Mesenchymal stem cell (in vitro differentiated cells and primary cell): ENCODE measurements around the gene SLC3A2.

ENCODE experiments used
- DNase-seq: peaks from one replicate; pipeline ENCODE4 v3.0.0-alpha.2; 2013
- H2AFZ ChIP-seq: one replicate; pipeline ENCODE4 v1.6.1; 2013; ENCODE audit warnings: low read depth, mild to moderate bottlenecking, control low read depth, inconsistent platforms, low read length, moderate library complexity
- H2AK5ac ChIP-seq: 2 replicates; pipeline ENCODE4 v1.6.1; 2013; ENCODE audit warnings: low read length, moderate library complexity, mild to moderate bottlenecking, inconsistent platforms; ENCODE audit not compliant: severe bottlenecking
- H2BK120ac ChIP-seq: one replicate; pipeline ENCODE4 v1.6.1; 2013; ENCODE audit warnings: low read depth, mild to moderate bottlenecking, inconsistent platforms, low read length, moderate library complexity
- H2BK12ac ChIP-seq, 2 experiments: one replicate each; pipeline ENCODE4 v1.6.1; 2013; ENCODE audit warnings: inconsistent platforms in 2 of 2, low read length in 2 of 2, mild to moderate bottlenecking in 2 of 2, moderate library complexity in 2 of 2, control low read depth in 1 of 2
- H2BK15ac ChIP-seq: one replicate; pipeline ENCODE4 v1.6.1; 2013; ENCODE audit warnings: mild to moderate bottlenecking, low read depth, inconsistent platforms; ENCODE audit not compliant: poor library complexity, severe bottlenecking
- H2BK5ac ChIP-seq: 2 replicates; pipeline ENCODE4 v1.6.1; 2013; ENCODE audit warnings: low read depth, mild to moderate bottlenecking, low read length, control low read depth, inconsistent platforms; ENCODE audit not compliant: poor library complexity, severe bottlenecking
- H3K14ac ChIP-seq, 2 experiments: one replicate each; pipeline ENCODE4 v1.6.1; 2013; ENCODE audit warnings: inconsistent platforms in 2 of 2, low read length in 2 of 2, control low read depth in 1 of 2, mild to moderate bottlenecking in 1 of 2, moderate library complexity in 1 of 2
- H3K18ac ChIP-seq, 2 experiments: one replicate each; pipeline ENCODE4 v1.6.1; 2013; ENCODE audit warnings: inconsistent platforms in 2 of 2, low read length in 2 of 2, control low read depth in 1 of 2, low read depth in 1 of 2, mild to moderate bottlenecking in 1 of 2
- H3K23ac ChIP-seq, 2 experiments: one replicate each; pipeline ENCODE4 v1.6.1; 2013; ENCODE audit warnings: inconsistent platforms in 2 of 2, low read length in 2 of 2, mild to moderate bottlenecking in 2 of 2, moderate library complexity in 2 of 2, control low read depth in 1 of 2
- H3K27ac ChIP-seq: 2 replicates; pipeline ENCODE4 v1.5.1; 2013; ENCODE audit warnings: mild to moderate bottlenecking, moderate library complexity, low read length, control low read depth, inconsistent platforms; ENCODE audit not compliant: poor library complexity, severe bottlenecking
- H3K27me3 ChIP-seq, 2 experiments: 2 replicates each; pipeline versions ENCODE4 v1.6.1 to v1.7.0; 2013; ENCODE audit warnings: low read length in 2 of 2, mild to moderate bottlenecking in 2 of 2, moderate library complexity in 2 of 2, control low read depth in 1 of 2, inconsistent platforms in 1 of 2; ENCODE audit not compliant: control insufficient read depth in 1 of 2, insufficient read depth in 1 of 2
- H3K36me3 ChIP-seq, 2 experiments: 2 replicates each; pipeline versions ENCODE4 v1.6.1 to v1.7.0; 2013; ENCODE audit warnings: low read length in 2 of 2, control low read depth in 1 of 2, inconsistent platforms in 1 of 2, low read depth in 1 of 2, mild to moderate bottlenecking in 1 of 2; ENCODE audit not compliant: insufficient read depth in 2 of 2, control insufficient read depth in 1 of 2
- H3K4ac ChIP-seq, 2 experiments: one replicate each; pipeline ENCODE4 v1.6.1; 2013; ENCODE audit warnings: inconsistent platforms in 2 of 2, low read length in 2 of 2, mild to moderate bottlenecking in 2 of 2, moderate library complexity in 2 of 2, control low read depth in 1 of 2, low read depth in 1 of 2
- H3K4me1 ChIP-seq: 2 replicates; pipeline ENCODE4 v1.6.1; 2013; ENCODE audit warnings: low read depth, low read length, control low read depth; ENCODE audit not compliant: control insufficient read depth, insufficient read depth
- H3K4me2 ChIP-seq: 2 replicates; pipeline ENCODE4 v1.6.1; 2013; ENCODE audit warnings: low read length, mild to moderate bottlenecking, inconsistent platforms; ENCODE audit not compliant: poor library complexity, severe bottlenecking
- H3K4me3 ChIP-seq, 2 experiments: 2 replicates each; pipeline versions ENCODE4 v1.5.1 to v1.7.0; 2013; ENCODE audit warnings: low read length in 2 of 2, mild to moderate bottlenecking in 2 of 2, control low read depth in 1 of 2, low read depth in 1 of 2; ENCODE audit not compliant: insufficient read depth in 1 of 2
- H3K79me1 ChIP-seq: replicated peaks from 2 replicates; pipeline ENCODE4 v1.6.1; 2013; ENCODE audit warnings: mild to moderate bottlenecking, control low read depth, low read length, inconsistent platforms; ENCODE audit not compliant: poor library complexity, severe bottlenecking
- H3K9ac ChIP-seq: 2 replicates; pipeline ENCODE4 v1.7.0; 2013; ENCODE audit warnings: mild to moderate bottlenecking, low read length, moderate library complexity
- H3K9me3 ChIP-seq: 2 replicates; pipeline ENCODE4 v1.7.0; 2013; ENCODE audit warnings: mild to moderate bottlenecking, low read length; ENCODE audit not compliant: control insufficient read depth
- H4K8ac ChIP-seq: one replicate; pipeline ENCODE4 v1.6.1; 2013; ENCODE audit warnings: inconsistent platforms, mild to moderate bottlenecking, low read length, moderate library complexity
- H4K91ac ChIP-seq: one replicate; pipeline ENCODE4 v1.6.1; 2013; ENCODE audit warnings: mild to moderate bottlenecking, low read length, inconsistent platforms
- WGBS: methylation state at CpG from one replicate; pipeline ENCODE4 v1.1.7; 2013; ENCODE audit warnings: mixed read lengths; 5-methylcytosine and 5-hydroxymethylcytosine counted together

The SLC3A2 gene

GRCh38 chr11:62895501-62895900 lies 14.8 kb downstream of the SLC3A2 start:
- Histone ChIP-seq H2BK5ac (no peak overlapping the region), H3K27me3 (peaks cover 7 to 8% of the 10 kb centered on the region in 2 experiments), H3K9me3 (no peaks in the 10 kb centered on the region), H4K8ac (no peak overlapping the region), H3K4me1 (no peaks in the 10 kb centered on the region), H2AK5ac (no peak overlapping the region), H3K23ac (no peak overlapping the region), H2BK12ac (no peak overlapping the region), H3K27ac (no peak overlapping the region), H3K4me2 (no peak overlapping the region), H2BK120ac (no peak overlapping the region), H3K79me1 (no peaks in the 10 kb centered on the region), H3K18ac (no peak overlapping the region), H3K9ac (no peak overlapping the region), H3K36me3 (no peaks in the 10 kb centered on the region), H2AFZ (no peak overlapping the region), H2BK15ac (no peak overlapping the region), H3K14ac (no peak overlapping the region), H3K4ac (no peak overlapping the region), H3K4me3 (no peak overlapping the region), H4K91ac (no peak overlapping the region)
- no peak for DNase-seq
- WGBS = 91% methylated on average over 6 of the region's 6 CpGs

GRCh38 chr11:62896049-62896448 lies 15.4 kb downstream of the SLC3A2 start:
- Histone ChIP-seq H2BK120ac (no peak overlapping the region), H2AFZ (no peak overlapping the region), H2BK15ac (no peak overlapping the region), H3K79me1 (no peaks in the 10 kb centered on the region), H3K36me3 (no peaks in the 10 kb centered on the region), H3K4me3 (no peak overlapping the region), H3K27ac (no peak overlapping the region), H3K4me2 (no peak overlapping the region), H3K9me3 (no peaks in the 10 kb centered on the region), H3K18ac (peak overlapping the region in 1 of 2 experiments; percentile 50), H2AK5ac (no peak overlapping the region), H2BK12ac (no peak overlapping the region), H4K8ac (no peak overlapping the region), H3K4ac (no peak overlapping the region), H3K9ac (no peak overlapping the region), H3K23ac (no peak overlapping the region), H3K14ac (peak overlapping the region in 1 of 2 experiments; percentile 75), H3K27me3 (peaks cover 8 to 10% of the 10 kb centered on the region in 2 experiments), H3K4me1 (no peaks in the 10 kb centered on the region), H2BK5ac (no peak overlapping the region), H4K91ac (no peak overlapping the region)
- 80% methylated on average over 8 of the region's 10 CpGs for WGBS
- DNase-seq = no peak

GRCh38 chr11:62897311-62897710 lies 16.6 kb downstream of the SLC3A2 start:
- H3K9ac ChIP-seq = no peak overlapping the region
- no peak overlapping the region for H3K4me2 ChIP-seq
- no peak overlapping the region for H3K4ac ChIP-seq
- no peaks in the 10 kb centered on the region for H3K4me1 ChIP-seq
- WGBS = 33% methylated on average over 2 of the region's 2 CpGs
- no peak overlapping the region for H2BK12ac ChIP-seq
- H4K91ac ChIP-seq = no peak overlapping the region
- H3K18ac ChIP-seq = no peak overlapping the region
- H3K36me3 ChIP-seq = no peaks in the 10 kb centered on the region
- no peak overlapping the region for H3K27ac ChIP-seq
- H2BK120ac ChIP-seq = no peak overlapping the region
- peaks cover 8 to 18% of the 10 kb centered on the region in 2 experiments for H3K27me3 ChIP-seq
- H2AFZ ChIP-seq = no peak overlapping the region
- H2AK5ac ChIP-seq = no peak overlapping the region
- H3K79me1 ChIP-seq = no peaks in the 10 kb centered on the region
- no peak overlapping the region for H3K23ac ChIP-seq
- H3K4me3 ChIP-seq = no peak overlapping the region
- no peak overlapping the region for H4K8ac ChIP-seq
- no peaks in the 10 kb centered on the region for H3K9me3 ChIP-seq
- H2BK5ac ChIP-seq = no peak overlapping the region
- no peak overlapping the region for H2BK15ac ChIP-seq
- no peak for DNase-seq
- H3K14ac ChIP-seq = no peak overlapping the region

- no peak overlapping the region for H3K14ac ChIP-seq
- no peak overlapping the region for H2AFZ ChIP-seq
- peaks cover 8 to 20% of the 10 kb centered on the region in 2 experiments for H3K27me3 ChIP-seq
- no peak overlapping the region for H3K23ac ChIP-seq
- H3K4me3 ChIP-seq = no peak overlapping the region
- H2BK5ac ChIP-seq = no peak overlapping the region
- H3K79me1 ChIP-seq = no peaks in the 10 kb centered on the region
- H3K4ac ChIP-seq = no peak overlapping the region
- H3K36me3 ChIP-seq = no peaks in the 10 kb centered on the region
- H4K91ac ChIP-seq = no peak overlapping the region
- no peak for DNase-seq
- H3K9ac ChIP-seq = no peak overlapping the region
- no peaks in the 10 kb centered on the region for H3K4me1 ChIP-seq
- no peak overlapping the region for H2BK15ac ChIP-seq
- no peak overlapping the region for H3K4me2 ChIP-seq
- no peak overlapping the region for H2BK120ac ChIP-seq
- no peaks in the 10 kb centered on the region for H3K9me3 ChIP-seq
- no peak overlapping the region for H2AK5ac ChIP-seq
- H3K18ac ChIP-seq = no peak overlapping the region
- no peak overlapping the region for H3K27ac ChIP-seq
- H4K8ac ChIP-seq = no peak overlapping the region
- H2BK12ac ChIP-seq = no peak overlapping the region
Measured at GRCh38 chr11:62898027-62898426, 17.3 kb downstream of the SLC3A2 start.
